Mucosa of descending colon (tissue), 3 donors: Measurements from ENCODE around the gene NAGS. TPM values are rescaled to one million over a fixed set of nuclear protein-coding genes. Genes with fewer than 3 reads are reported as not detected.
"Not testable (repeated sequence)": the region's sequence is repeated elsewhere in the genome, so short reads cannot be mapped to it uniquely, and the experiment has no call there.

Experiments
- ATAC-seq: fragments of 200-7000 bp; cut with Tn5 transposase; one replicate; pipeline ENCODE4 v1.9.1; 2020; ENCODE audit warnings: mild to moderate bottlenecking, moderate library complexity
- DNase-seq, 3 donors: peaks; one replicate each; pipeline ENCODE4 v3.0.0-alpha.2; 2020
- H3K36me3 ChIP-seq: fragments of 200-600 bp; one replicate; pipeline ENCODE4 v1.8.0; 2021; ENCODE audit warnings: low read depth, mild to moderate bottlenecking
- H3K4me1 ChIP-seq: fragments of 200-600 bp; one replicate; pipeline ENCODE4 v1.8.0; 2021; ENCODE audit warnings: low read depth, mild to moderate bottlenecking
- H3K4me3 ChIP-seq: fragments of 200-600 bp; one replicate; pipeline ENCODE4 v1.8.0; 2021; ENCODE audit warnings: mild to moderate bottlenecking
- H3K9me3 ChIP-seq: fragments of 200-600 bp; one replicate; pipeline ENCODE4 v1.8.0; 2021; ENCODE audit warnings: mild to moderate bottlenecking
- intact Hi-C, 2 donors: fragments of 100-400 bp; cut with DNase I in 1 of 2; cut with micrococcal nuclease in 1 of 2; formaldehyde crosslinking; loops; one replicate each; pipeline versions ENCODE4 v1.11.0 to v1.11.1; 2022; cut with DNase I, micrococcal nuclease
- total RNA-seq, 3 donors: library from RNA; stranded (reverse); fragmentation: NEBNext Ultra II Directional in 2 of 3; extraction: Animal tissue kit (Norgen Biotek cat#: 25700) in 2 of 3; gene quantifications; one replicate each; pipeline versions ENCODE4 v1.2.1 to v1.2.4, GENCODE V29; 2021 to 2023
- TF ChIP-seq, protein P1 (sequence below): fragments of 200-600 bp; IDR thresholded peaks from one replicate; pipeline ENCODE4 v1.8.0; 2022; ENCODE audit warnings: antibody characterized with exemption, mild to moderate bottlenecking
- donor health status: DM: no; HTN: no; CAD: no; lungs with moderate emphysema.
- donor health status: DM: no; HTN: no; CAD: no.
- donor health status: DM: no; HTN: yes; CAD: no.

The NAGS gene
- total RNA-seq, 3 donors from 2014 or later = 6.1 to 21.4 (median 7.0) TPM

DNA sequence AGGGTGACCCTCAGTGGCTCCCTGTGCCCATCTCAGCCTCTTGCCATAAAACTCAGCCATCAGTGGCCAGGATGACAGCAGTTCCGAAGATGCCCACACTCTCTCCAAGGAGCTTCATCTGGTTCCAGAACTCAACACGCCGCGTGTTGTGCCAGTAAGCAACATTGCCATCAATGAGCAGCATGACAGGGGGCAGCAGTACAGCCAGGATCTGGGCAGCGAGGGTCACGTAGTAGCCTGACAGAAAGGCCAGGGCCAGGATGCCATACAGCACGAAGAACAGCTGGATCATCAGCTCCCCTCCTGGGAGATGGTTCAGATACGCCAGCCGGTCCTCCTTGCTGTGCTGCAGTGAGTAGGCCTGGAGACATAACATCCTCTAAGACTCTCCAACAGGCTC lies 7.5 kb downstream of the NAGS start:
- TF ChIP-seq, protein P1, sequence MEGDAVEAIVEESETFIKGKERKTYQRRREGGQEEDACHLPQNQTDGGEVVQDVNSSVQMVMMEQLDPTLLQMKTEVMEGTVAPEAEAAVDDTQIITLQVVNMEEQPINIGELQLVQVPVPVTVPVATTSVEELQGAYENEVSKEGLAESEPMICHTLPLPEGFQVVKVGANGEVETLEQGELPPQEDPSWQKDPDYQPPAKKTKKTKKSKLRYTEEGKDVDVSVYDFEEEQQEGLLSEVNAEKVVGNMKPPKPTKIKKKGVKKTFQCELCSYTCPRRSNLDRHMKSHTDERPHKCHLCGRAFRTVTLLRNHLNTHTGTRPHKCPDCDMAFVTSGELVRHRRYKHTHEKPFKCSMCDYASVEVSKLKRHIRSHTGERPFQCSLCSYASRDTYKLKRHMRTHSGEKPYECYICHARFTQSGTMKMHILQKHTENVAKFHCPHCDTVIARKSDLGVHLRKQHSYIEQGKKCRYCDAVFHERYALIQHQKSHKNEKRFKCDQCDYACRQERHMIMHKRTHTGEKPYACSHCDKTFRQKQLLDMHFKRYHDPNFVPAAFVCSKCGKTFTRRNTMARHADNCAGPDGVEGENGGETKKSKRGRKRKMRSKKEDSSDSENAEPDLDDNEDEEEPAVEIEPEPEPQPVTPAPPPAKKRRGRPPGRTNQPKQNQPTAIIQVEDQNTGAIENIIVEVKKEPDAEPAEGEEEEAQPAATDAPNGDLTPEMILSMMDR = no peak
- Histone ChIP-seq H3K9me3 (no peaks in the 10 kb centered on the region), H3K4me3 (no peak overlapping the region), H3K4me1 (peaks cover 21% of the 10 kb centered on the region), H3K36me3 (peaks cover 7% of the 10 kb centered on the region)
- DNase-seq (peak in 2 of 3 donors; percentile 25 to 38), ATAC-seq (no peak)
- intact Hi-C loops = no loop called here

DNA sequence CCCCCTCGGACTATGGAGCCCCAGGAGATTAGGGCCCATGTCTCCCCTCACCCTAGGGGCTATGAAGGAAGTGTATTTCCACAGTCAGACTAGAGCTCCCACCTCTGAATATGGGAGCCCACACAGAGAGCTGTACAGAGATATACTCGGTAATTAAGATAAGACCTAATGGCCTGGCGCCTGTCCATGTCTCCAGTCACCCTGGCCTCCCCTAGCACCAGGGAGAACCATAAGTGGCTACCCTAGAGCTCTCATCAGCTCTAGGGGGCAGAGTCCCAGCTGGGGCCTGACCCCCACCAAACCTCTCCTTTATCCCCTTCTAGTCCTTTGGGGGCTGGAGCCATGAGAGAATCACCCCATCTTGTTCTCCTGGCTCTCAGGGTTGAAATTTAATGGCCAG lies 8.0 kb downstream of the NAGS start:
- Histone ChIP-seq H3K36me3 (peaks cover 7% of the 10 kb centered on the region), H3K4me3 (no peak overlapping the region), H3K9me3 (no peaks in the 10 kb centered on the region), H3K4me1 (peaks cover 18% of the 10 kb centered on the region)
- DNase-seq = peak in 1 of 3 donors; percentile 12
- ATAC-seq = no peak
- intact Hi-C loops = no loop called here
- TF ChIP-seq, protein P1 = no peak

DNA sequence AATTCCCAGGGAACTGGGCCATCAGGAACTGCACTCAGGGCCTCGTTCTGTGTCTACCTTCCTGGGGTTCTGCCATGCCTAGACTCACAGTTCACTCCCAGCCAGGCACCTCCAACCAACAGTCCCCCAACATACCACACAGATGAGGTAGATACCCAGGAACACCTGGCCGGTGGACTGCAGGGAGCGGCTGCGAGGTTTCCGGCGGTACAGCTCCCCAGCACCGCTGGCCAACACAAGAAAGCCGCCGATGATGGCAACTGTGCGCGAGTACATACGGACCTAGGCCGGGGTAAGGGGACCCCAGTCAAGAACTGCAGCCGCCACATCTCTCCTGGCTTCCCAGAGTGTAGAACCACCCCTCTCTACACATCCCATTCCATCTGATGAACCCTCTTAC lies 8.5 kb downstream of the NAGS start:
- H3K4me1 ChIP-seq = peaks cover 13% of the 10 kb centered on the region
- TF ChIP-seq, protein P1 = no peak
- H3K4me3 ChIP-seq = no peak overlapping the region
- ATAC-seq (no peak), DNase-seq (no peak)
- intact Hi-C loops = no loop called here
- no peaks in the 10 kb centered on the region for H3K9me3 ChIP-seq
- peaks cover 7% of the 10 kb centered on the region for H3K36me3 ChIP-seq

DNA sequence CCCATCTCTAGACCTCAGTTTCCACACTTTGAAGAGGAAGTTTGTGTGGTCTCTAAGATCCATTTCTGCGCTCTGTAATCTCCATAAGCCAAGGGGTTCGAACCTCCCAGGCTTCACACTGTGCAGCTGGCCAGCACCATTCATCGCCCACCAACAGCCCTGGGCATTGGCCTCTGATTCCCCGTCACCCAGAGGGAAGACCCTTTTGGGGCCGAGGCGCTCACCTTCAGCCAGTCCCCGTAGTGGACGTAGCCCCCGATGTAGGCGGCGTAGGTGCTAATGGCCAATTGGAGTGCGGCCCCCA lies 9.7 kb downstream of the NAGS start:
- peak; percentile 6 for ATAC-seq
- intact Hi-C loops = no loop called here
- H3K36me3 ChIP-seq = peaks cover 7% of the 10 kb centered on the region

DNA sequence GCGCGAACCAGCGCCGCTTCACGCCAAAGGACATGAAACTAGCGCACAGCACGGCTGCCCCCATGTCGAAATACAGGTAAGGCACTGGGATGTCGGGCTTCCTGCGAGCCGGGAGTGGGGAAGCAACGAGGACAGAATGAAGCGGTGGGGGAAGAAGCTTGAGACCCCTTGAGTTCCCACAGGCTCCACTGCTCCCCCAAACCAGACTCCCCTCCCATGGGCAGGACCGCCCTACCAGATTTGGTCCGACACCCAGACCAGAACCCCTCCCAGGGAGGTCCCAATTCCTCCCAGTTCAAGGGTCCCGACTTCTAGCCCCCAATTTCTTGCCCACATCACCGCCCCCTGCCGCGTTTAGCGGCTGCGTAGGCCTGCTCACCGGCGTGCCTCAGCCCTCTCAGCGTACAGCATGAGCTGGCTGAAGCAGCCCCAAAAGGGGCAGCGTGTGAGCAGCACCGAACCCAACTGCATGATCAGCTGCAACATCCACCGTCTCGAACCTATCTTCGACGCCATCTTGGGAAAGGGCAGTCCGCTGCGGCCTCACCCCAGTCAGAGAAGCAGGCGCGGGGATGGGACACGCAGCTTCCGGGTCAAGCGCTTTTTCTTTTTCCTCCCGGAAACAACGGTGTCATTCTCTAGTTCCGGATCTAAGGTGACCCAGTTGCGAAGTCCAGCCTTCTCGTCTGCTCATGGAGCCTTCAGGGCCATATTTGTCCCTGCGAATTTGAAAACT lies 10.2 kb downstream of the NAGS start, which contains the start of gene TMEM101:
TMEM101 (minus strand) TSS at position 527 of the 736 bp plus-strand sequence; CDS start at position 516, 11 bp downstream.
- Histone ChIP-seq H3K9me3 (no peaks in the 10 kb centered on the region), H3K4me3 (peak within 1 kb of the TSS; percentile 52), H3K4me1 (peaks cover 8% of the 10 kb centered on the region), H3K36me3 (peaks cover 7% of the 10 kb centered on the region)
- TF ChIP-seq, protein P1 = no peak
- intact Hi-C loops = no loop called here
- DNase-seq (peak; percentile 91 to 94 (median 93)), ATAC-seq (peak; percentile 99)

More for the DNA sequence above, 9.7 kb downstream of the NAGS start:
- no peaks in the 10 kb centered on the region for H3K9me3 ChIP-seq
- no peak for DNase-seq
- TF ChIP-seq, protein P1 = no peak
- H3K4me1 ChIP-seq = peaks cover 8% of the 10 kb centered on the region
- peak overlapping the region; percentile 52 for H3K4me3 ChIP-seq

DNA sequence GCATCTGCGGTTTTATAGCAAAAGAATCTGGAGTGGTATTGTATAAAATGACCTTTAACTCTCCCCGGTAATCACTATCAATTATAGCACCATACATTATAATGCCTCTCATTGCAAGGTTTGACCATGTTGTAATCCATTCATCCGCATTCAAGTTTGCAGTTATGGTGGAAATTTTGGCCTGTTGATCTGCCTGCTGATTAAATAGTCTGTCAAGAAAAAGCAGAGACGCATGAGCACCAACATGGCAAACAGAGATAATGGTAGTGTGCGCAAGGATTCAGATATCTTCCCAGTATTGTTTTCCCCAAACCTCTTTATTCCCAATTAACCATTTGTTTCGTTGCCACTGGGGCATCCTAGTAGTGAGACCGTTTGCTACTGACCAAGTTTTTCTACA lies 16.8 kb downstream of the NAGS start:
- intact Hi-C loops, H3K4me3 ChIP-seq, H3K36me3 ChIP-seq, ATAC-seq, DNase-seq, H3K4me1 ChIP-seq, H3K9me3 ChIP-seq: not testable (repeated sequence)
